ENCODE results near the gene CDKL5. TPM values are rescaled to one million over a fixed set of nuclear protein-coding genes. Genes with fewer than 3 reads are reported as not detected.

Gene CDKL5
- total RNA-seq, 2 experiments from 2014 or later, result 1.2 to 1.4 TPM

- no peaks in the 10 kb centered on the region for H3K27me3 Mint-ChIP-seq
- no peak overlapping the region for H3K4me3 Mint-ChIP-seq
- no peaks in the 10 kb centered on the region for H3K36me3 Mint-ChIP-seq
- ChIA-PET POLR2A (no interaction called here), CTCF (no interaction called here)
- intact Hi-C loops (cut with micrococcal nuclease), result no loop called here
- H3K4me1 Mint-ChIP-seq (ENCODE audit: low read depth), result no peaks in the 10 kb centered on the region
- no peak for DNase-seq
- no peaks in the 10 kb centered on the region for H3K9me3 Mint-ChIP-seq
- no peak overlapping the region for H3K27ac Mint-ChIP-seq
Observed at GRCh38 chrX:18638398-18638797, 213.0 kb downstream of the CDKL5 start.

DNA sequence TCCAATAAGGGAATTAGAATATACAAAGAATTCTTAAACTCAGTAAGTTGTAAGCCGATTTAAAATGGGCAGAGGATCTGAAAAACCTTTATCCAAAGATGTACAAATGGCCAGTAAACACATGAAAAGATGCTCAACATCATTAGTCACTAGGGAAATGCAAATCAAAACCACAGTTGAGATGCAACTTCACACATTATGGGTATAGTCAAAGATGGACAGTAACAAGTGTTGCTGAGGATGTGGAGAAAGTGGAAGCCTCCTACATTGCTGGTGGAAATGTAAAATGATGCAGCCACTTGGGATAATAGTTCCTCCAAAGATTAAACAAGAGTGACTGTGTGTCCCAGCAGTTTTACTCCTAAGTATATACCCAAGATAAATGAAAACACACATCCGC, 213.9 kb downstream of the CDKL5 start:
- ChIA-PET CTCF (no interaction called here), POLR2A (no interaction called here)
- intact Hi-C loops (cut with micrococcal nuclease), result no loop called here
- no peak overlapping the region for H3K4me3 Mint-ChIP-seq
- no peaks in the 10 kb centered on the region for H3K9me3 Mint-ChIP-seq
- no peak overlapping the region for H3K27ac Mint-ChIP-seq
- H3K4me1 Mint-ChIP-seq (ENCODE audit: low read depth), result no peaks in the 10 kb centered on the region
- H3K36me3 Mint-ChIP-seq, result no peaks in the 10 kb centered on the region
- DNase-seq, result no peak
- H3K27me3 Mint-ChIP-seq, result no peaks in the 10 kb centered on the region

- no peak overlapping the region for H3K4me3 Mint-ChIP-seq
- no peaks in the 10 kb centered on the region for H3K27me3 Mint-ChIP-seq
- ChIA-PET CTCF (no interaction called here), POLR2A (no interaction called here)
- H3K27ac Mint-ChIP-seq, result no peak overlapping the region
- H3K4me1 Mint-ChIP-seq (ENCODE audit: low read depth), result no peaks in the 10 kb centered on the region
- no peaks in the 10 kb centered on the region for H3K36me3 Mint-ChIP-seq
- no peaks in the 10 kb centered on the region for H3K9me3 Mint-ChIP-seq
- DNase-seq, result no peak
- intact Hi-C loops (cut with micrococcal nuclease), result no loop called here
Observed at GRCh38 chrX:18640686-18641085, 215.3 kb downstream of the CDKL5 start.

DNA sequence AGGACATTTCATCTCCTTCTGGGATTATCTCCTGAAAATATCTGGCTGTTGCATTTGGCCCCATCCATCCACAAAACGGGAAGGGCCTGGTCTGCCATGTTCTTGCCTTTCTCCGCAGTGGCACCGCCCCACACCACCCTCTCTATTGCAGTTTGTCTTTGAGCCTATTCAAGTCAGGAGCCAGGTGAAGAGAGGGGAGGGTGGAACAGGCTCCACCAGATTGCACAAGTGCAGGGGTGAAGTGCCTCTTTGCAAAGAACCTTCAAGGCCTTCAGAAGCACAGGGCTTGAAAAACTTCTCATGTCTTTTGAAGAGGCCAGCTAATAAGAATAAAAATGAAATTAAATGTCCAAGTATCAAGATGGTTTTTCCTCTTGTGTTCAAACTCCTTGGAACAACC, 217.8 kb downstream of the CDKL5 start:
- no peak overlapping the region for H3K4me3 Mint-ChIP-seq
- H3K4me1 Mint-ChIP-seq (ENCODE audit: low read depth), result no peaks in the 10 kb centered on the region
- ChIA-PET CTCF (no interaction called here), POLR2A (no interaction called here)
- intact Hi-C loops (cut with micrococcal nuclease), result no loop called here
- H3K36me3 Mint-ChIP-seq, result no peaks in the 10 kb centered on the region
- H3K27ac Mint-ChIP-seq, result no peak overlapping the region
- no peaks in the 10 kb centered on the region for H3K9me3 Mint-ChIP-seq
- DNase-seq, result no peak
- H3K27me3 Mint-ChIP-seq, result no peaks in the 10 kb centered on the region

GRCh38 chrX:18643853-18644252, 218.4 kb downstream of the CDKL5 start:
- no peak for DNase-seq
- Mint-ChIP-seq H3K36me3 (no peaks in the 10 kb centered on the region), H3K9me3 (no peaks in the 10 kb centered on the region), H3K4me1 (ENCODE audit: low read depth) (no peaks in the 10 kb centered on the region), H3K27me3 (no peaks in the 10 kb centered on the region), H3K27ac (no peak overlapping the region), H3K4me3 (no peak overlapping the region)
- POLR2A ChIA-PET, result no interaction called here
- CTCF ChIA-PET, result no interaction called here
- intact Hi-C loops (cut with micrococcal nuclease), result no loop called here

- ChIA-PET POLR2A (no interaction called here), CTCF (no interaction called here)
- intact Hi-C loops (cut with micrococcal nuclease), result no loop called here
- H3K4me3 Mint-ChIP-seq, result no peak overlapping the region
- no peaks in the 10 kb centered on the region for H3K9me3 Mint-ChIP-seq
- H3K36me3 Mint-ChIP-seq, result no peaks in the 10 kb centered on the region
- no peak for DNase-seq
- H3K27ac Mint-ChIP-seq, result no peak overlapping the region
- H3K27me3 Mint-ChIP-seq, result no peaks in the 10 kb centered on the region
- no peaks in the 10 kb centered on the region for H3K4me1 Mint-ChIP-seq (ENCODE audit: low read depth)
Observed at GRCh38 chrX:18647621-18648020, 222.2 kb downstream of the CDKL5 start.

DNA sequence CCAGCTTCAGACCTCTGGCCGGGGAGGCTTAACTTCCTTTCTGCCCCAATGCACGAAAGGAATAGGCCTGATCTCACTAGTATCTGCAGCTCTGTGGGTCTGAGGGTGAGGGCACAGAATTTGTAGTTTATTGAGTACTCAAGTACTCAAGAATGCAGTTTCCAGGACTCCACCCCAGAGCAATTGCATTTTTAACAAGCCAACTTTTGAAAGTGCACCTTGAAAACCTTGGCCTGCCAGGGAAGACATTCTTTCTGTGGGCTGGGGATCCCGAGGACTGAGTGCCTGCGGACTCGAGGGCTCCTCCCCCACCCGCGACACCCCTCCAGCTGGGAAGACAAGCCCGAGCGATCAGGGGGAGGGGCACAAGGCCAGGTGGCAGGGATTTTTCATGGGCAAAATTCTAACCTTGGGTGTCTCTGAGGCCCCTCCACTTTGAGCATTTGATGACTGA, 224.1 kb downstream of the CDKL5 start:
- POLR2A ChIA-PET, result no interaction called here
- intact Hi-C loops (cut with micrococcal nuclease), result no loop called here
- H3K4me3 Mint-ChIP-seq, result no peak overlapping the region
- H3K9me3 Mint-ChIP-seq, result no peaks in the 10 kb centered on the region
- H3K27ac Mint-ChIP-seq, result no peak overlapping the region
- no peaks in the 10 kb centered on the region for H3K36me3 Mint-ChIP-seq
- CTCF ChIA-PET, result no interaction called here
- H3K4me1 Mint-ChIP-seq (ENCODE audit: low read depth), result no peaks in the 10 kb centered on the region
- no peaks in the 10 kb centered on the region for H3K27me3 Mint-ChIP-seq
- no peak for DNase-seq

DNA sequence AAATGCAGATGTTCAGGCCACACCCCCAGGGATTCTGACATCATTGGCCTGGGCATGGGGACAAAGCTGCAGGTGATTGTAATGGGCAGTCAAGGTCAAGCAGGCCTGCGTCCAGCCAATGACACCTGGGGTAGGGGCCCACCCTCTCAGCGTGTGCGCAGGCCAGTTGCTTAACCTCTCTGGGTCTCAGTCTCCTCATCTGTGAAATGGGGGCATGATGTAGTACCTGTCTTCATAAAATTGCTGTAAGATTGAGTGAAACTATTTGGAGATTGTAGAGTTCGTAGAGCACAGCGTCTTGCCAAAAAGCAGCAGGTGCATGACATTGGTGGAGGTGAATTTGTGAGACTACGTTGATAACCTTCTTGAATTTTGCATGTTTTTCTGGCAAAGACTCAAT, 225.3 kb downstream of the CDKL5 start:
- Mint-ChIP-seq H3K9me3 (no peaks in the 10 kb centered on the region), H3K36me3 (no peaks in the 10 kb centered on the region), H3K27me3 (no peaks in the 10 kb centered on the region), H3K27ac (no peak overlapping the region), H3K4me3 (no peak overlapping the region), H3K4me1 (ENCODE audit: low read depth) (no peaks in the 10 kb centered on the region)
- CTCF ChIA-PET, result no interaction called here
- POLR2A ChIA-PET, result no interaction called here
- no peak for DNase-seq
- intact Hi-C loops (cut with micrococcal nuclease), result no loop called here

- Mint-ChIP-seq H3K36me3 (no peaks in the 10 kb centered on the region), H3K4me1 (ENCODE audit: low read depth) (no peaks in the 10 kb centered on the region), H3K27ac (no peak overlapping the region), H3K27me3 (no peaks in the 10 kb centered on the region), H3K9me3 (no peaks in the 10 kb centered on the region), H3K4me3 (no peak overlapping the region)
- CTCF ChIA-PET, result no interaction called here
- POLR2A ChIA-PET, result no interaction called here
- intact Hi-C loops (cut with micrococcal nuclease), result no loop called here
- DNase-seq, result no peak
Observed at GRCh38 chrX:18652636-18653035, 227.2 kb downstream of the CDKL5 start.

- intact Hi-C loops (cut with micrococcal nuclease), result no loop called here
- Mint-ChIP-seq H3K9me3 (no peaks in the 10 kb centered on the region), H3K36me3 (no peaks in the 10 kb centered on the region), H3K4me3 (no peak overlapping the region), H3K27ac (no peak overlapping the region), H3K4me1 (ENCODE audit: low read depth) (no peaks in the 10 kb centered on the region), H3K27me3 (no peaks in the 10 kb centered on the region)
- DNase-seq, result no peak
- ChIA-PET CTCF (no interaction called here), POLR2A (no interaction called here)
Observed at GRCh38 chrX:18654875-18655836, 229.7 kb downstream of the CDKL5 start.

- ChIA-PET CTCF (no interaction called here), POLR2A (no interaction called here)
- Mint-ChIP-seq H3K27ac (no peak overlapping the region), H3K4me1 (ENCODE audit: low read depth) (no peaks in the 10 kb centered on the region), H3K27me3 (no peaks in the 10 kb centered on the region), H3K9me3 (no peaks in the 10 kb centered on the region), H3K36me3 (no peaks in the 10 kb centered on the region), H3K4me3 (no peak overlapping the region)
- DNase-seq, result no peak
- intact Hi-C loops (cut with micrococcal nuclease), result no loop called here
Observed at GRCh38 chrX:18661273-18661672, 235.9 kb downstream of the CDKL5 start.

GRCh38 chrX:18664947-18665346, 239.5 kb downstream of the CDKL5 start:
- DNase-seq, result no peak
- Mint-ChIP-seq H3K27me3 (no peaks in the 10 kb centered on the region), H3K36me3 (no peaks in the 10 kb centered on the region), H3K9me3 (no peaks in the 10 kb centered on the region), H3K4me1 (ENCODE audit: low read depth) (peaks cover 5% of the 10 kb centered on the region), H3K4me3 (no peak overlapping the region), H3K27ac (no peak overlapping the region)
- ChIA-PET CTCF (no interaction called here), POLR2A (no interaction called here)
- intact Hi-C loops (cut with micrococcal nuclease), result no loop called here

DNA sequence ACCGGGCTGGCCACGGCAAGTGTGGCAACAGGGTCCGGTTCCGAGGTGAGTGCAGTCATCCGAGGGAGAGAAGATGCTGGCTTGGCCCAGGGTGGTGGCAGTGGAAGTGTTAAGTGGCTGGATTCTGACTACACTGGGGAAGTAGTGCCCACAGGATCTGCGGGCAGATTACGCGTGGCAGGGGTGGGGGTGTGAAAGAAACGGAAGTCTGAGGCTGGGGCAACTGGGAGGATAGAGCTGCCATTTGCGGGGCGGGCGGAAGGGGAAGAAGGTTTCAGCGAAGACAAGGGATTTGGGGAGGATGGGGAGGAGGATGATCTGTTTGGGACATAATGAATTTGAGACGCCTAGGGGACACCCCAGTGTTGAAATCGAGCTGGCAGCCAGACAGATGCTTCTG, 241.2 kb downstream of the CDKL5 start:
- Mint-ChIP-seq H3K27me3 (no peaks in the 10 kb centered on the region), H3K27ac (no peak overlapping the region), H3K4me1 (ENCODE audit: low read depth) (peaks cover 5% of the 10 kb centered on the region), H3K36me3 (no peaks in the 10 kb centered on the region), H3K4me3 (no peak overlapping the region), H3K9me3 (no peaks in the 10 kb centered on the region)
- intact Hi-C loops (cut with micrococcal nuclease), result no loop called here
- CTCF ChIA-PET, result no interaction called here
- DNase-seq, result no peak
- POLR2A ChIA-PET, result no interaction called here

All from activated CD4-positive, alpha-beta memory T cell treated with anti-CD3 and anti-CD28 coated beads for 36 hours (primary cell).